ENCODE data around the gene ADGRB3.

Gene ADGRB3

DNA sequence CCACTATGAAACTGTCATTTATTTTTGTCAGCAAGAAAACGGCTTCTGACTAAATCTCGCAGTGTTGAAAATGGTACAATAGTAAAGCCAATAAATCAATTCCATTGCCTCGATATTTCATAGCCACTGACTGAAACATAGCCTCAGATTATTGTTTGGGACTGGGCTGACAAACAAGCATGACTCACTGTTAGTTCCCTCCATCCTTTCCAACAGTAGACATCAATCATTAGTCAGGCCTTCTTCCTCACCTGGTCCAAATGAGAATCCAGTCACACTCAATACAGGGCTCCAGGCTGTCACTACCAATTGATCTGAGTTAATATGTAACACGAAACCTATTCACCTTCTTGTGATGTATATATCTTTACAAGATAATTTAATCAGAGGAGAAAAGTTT is 66.1 kb downstream of the ADGRB3 start:
- no peak for DNase-seq (ENCODE audit: low read depth, low spot score)

DNA sequence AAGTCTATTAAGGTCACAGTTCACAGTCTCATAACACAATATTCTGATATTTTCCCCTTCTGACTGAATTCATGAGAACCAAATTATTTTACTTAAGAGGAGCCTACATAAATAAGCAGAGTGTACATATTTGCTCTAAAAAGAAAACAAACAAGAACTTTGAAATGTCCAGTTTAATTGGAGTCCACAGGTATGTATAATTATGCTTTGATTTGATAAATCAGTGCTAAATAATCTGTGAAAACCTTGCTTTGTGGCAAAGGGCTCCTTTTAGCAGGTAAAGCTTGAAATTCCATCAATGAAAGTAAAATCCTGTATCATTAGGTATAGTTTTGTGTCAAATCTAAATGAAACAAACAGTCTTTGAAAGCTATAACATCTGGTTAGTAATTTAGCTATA is 69.4 kb downstream of the ADGRB3 start:
- no peak for DNase-seq (ENCODE audit: low read depth, low spot score)

DNA sequence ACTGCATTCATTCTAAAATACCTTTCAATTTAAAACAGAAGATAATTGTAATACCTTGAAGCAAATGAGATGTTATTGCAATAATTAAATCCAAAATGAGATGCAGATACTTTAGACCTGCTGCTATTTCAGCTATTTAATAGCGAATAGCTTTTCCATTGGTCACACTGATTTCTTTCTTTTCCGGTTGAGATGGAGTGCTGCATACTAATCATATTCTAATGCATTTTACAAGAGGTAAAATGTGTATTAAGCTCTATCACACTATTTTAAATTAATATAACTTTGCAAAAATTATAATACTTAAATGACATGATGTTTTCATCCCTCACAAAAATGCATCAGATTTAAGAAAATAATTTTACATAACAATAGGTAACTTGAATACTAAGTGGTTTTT is 74.0 kb downstream of the ADGRB3 start:
- no peak for DNase-seq (ENCODE audit: low read depth, low spot score)

DNA sequence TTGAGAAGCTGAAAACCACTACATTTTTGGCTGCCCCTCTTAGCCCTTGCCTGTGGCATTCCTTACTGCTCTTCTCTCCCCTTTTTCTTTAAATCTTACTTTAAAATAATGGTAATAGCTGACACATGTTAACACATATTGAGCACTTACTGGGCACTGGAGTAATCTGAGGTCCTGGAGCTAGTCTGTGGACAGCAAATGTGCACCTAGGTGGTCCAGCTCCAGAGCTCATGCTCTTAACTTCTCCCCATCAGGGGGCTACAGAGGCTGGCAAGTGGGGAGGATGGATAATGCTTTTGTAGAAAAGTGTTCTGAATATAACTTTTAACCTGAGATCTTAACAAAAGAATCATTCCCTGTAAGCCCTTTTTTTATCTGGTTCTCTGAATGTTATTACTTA is 74.8 kb downstream of the ADGRB3 start:
- no peak for DNase-seq (ENCODE audit: low read depth, low spot score)

DNA sequence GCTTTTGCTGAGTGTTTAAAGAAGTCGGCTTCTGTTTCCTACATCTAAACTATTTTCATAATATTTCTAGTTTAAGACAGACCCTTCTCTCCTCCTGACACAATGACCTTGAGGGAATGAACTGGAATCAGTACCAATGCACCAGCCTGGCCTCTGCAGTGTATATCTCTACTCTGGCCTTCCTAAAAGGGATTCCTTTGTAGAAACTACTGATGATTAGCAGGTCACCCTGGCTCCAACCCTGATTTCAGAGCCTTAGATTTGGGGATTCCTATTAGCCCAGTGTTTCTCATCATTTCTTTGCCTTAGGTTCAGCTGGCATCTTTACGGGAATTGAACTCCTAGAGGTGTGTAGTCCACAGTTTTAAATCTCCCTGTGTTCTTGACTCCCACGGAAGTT is 75.4 kb downstream of the ADGRB3 start:
- DNase-seq (ENCODE audit: low read depth, low spot score) = no peak

DNA sequence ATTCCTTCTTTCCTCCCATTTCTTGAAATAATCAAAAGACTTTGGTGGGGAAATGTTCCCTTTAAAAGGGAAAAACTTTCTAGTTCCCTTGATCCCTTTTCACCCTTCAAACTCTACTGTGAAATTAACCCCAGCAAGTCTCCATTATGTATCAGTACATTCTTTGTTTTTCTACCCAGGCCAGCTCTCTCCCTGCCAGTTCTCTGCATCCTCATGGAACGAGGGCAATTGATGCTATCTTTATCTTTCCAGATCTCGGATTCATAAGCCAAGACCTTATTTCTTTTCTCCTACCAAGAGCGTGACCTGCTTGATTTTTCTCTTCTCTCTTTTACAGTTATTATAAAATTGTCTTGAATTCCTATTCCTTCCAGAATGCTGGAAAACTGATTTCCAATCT is 75.8 kb downstream of the ADGRB3 start:
- no peak for DNase-seq (ENCODE audit: low read depth, low spot score)

DNA sequence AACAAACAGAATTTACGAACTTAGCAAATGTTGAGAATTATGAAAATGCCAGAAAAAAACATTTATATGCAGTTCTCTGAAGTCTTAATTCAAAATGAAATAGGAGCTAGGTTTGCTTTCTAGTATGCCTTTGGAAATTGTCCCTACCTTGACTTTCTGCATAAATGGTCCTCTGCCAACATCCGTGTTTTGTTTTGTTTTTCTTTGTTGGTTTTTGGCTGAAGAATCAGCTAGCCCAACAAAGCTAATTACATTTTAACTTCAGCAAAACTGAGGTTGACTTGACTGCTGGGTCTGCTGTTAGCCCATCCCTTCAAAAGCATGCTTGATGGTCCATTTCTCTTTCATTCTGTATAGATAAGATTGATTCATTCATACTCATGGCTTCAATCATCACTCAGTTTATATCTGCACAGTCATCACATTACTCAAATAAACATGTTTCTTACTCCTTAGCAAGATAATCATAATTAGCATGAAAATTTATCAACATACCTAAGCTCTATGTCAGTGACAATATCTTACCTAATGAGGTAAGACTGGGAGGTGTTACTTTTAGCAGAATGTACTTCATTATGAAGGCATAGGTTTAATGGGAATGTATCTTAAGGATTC is 76.4 kb downstream of the ADGRB3 start:
- DNase-seq (ENCODE audit: low read depth, low spot score) = no peak

DNA sequence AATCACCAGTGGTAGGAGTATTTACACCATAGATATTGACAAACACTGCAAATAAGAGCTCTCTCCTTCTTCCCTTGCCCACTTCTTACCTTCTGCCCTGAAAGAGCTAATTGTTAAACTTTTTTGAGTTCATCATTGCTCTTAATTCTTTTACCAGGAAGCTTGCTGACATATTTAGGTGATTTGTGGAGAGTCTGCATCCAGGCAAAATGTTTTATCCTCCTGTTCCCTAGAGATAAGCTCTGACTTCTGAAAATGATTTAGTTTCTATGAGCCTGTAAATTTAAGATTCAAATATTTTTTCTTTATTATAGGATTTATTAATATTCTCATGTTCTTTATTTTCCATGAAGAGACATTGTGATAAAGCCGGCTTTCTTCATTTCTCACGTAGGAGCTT is 81.5 kb downstream of the ADGRB3 start:
- DNase-seq (ENCODE audit: low read depth, low spot score) = no peak

DNA sequence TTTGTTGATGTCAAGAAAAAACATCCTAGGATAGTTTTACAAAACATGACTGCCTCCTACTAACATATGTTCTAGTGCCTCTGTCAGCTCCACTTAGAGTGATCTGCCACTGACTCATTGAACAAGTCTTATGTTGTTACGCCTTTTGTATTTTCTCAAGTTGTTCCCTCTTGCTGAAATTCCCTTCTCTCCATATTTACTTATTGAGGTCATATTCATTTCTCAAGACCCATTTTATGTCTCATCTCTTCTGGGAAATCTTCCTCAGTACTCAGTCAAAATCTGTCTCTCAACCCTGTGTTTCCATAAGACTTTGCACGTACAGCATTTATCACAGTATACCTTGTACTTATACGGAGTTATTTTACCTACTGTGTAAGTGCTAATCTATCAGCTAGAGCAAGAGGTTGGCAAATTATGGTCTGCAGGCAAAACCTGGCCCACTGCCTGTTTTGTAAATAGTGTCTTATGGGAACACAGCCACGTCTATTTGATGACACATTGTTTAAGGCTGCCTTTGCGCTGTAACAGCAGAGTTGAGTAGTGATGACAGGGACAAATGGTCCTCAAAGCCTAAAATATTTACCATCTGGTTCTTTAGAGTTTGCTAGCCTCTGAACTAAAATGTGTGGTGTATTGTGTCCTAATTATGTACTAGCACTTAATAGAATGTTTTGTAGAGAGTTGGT is 83.4 kb downstream of the ADGRB3 start:
- DNase-seq (ENCODE audit: low read depth, low spot score) = peak; percentile 30

DNA sequence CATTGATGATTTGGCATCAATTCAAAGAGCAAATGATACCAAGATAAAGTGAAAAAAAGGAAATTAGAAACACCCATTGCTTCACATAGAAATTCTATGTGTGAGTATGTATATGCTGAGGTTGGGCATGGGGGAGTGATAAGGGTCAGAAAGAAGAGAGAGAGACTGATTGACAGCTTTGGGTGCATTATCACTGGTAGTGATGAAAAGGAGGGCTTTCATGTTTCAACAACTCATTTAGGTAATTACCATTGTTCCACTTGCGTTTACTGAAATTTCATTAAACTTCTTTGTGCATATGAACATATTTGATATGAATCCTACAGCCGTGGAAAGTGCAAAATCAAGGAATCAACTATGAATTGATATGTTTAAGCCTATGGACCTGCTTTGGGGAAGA is 84.7 kb downstream of the ADGRB3 start:
- no peak for DNase-seq (ENCODE audit: low read depth, low spot score)

DNA sequence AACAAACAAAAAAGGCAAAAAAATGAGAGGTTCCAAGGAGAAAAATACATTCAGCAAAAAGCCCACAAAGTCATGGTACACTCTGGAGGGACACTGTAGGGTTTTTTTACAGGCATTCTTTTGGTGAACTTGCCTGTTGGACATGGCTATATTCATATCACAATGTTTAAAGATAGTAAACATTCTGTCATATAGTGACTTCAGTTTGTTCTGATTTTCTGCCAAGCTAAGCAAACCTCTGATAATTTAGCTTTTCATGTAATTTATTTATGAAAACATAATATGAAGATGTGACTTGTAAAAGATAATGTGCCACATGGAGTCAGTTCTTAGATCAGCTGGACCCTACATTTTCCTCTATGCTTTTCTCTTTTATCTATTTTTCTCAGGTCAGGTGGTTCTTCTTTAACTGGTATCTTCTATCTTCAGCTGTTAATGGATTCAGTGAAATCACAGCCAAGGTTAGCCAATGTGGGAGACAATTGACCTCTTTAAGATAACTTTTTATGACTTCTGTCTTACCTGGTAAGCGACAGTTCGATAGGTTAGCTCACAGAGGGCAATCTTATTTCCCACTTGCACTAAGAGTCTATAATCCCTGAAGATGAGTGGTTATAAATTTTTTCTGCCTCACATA is 87.9 kb downstream of the ADGRB3 start:
- DNase-seq (ENCODE audit: low read depth, low spot score) = no peak

DNA sequence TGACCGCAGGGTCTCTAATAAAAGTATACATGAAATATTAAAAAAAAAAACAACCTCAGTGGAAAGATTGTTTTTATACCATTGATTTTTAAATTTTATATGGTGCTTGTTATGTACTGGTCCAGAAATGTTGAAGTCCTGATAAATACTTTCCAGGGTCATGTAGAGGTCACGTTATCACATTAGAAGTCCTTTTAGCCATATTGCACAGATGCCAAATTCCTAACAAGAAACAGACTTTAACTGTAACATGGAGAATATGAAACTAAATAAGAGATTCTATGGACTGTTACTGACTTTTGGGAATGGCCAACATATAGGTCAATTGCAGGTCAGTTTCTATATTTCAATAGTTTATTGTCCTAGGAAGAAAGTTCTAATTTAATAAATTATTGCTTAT is 89.0 kb downstream of the ADGRB3 start:
- no peak for DNase-seq (ENCODE audit: low read depth, low spot score)

DNA sequence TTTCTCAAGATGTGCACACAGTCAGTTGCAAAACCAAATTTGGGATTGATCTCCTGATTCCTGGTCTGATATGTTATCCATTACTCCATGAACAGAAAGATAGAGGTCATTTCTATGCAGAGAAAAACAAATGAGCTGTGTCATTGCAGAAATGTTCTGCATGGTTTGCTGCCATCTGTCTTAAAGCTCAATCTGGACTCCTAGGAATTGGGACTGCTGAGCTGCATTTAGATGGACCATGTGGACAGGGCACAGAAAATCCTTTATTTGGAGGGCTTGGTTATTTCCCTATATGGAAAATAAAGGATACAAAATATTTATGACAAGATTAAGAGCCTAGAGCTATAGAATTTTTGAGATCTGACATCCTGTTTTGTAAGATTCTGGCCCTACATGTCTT is 91.3 kb downstream of the ADGRB3 start:
- DNase-seq (ENCODE audit: low read depth, low spot score) = no peak

DNA sequence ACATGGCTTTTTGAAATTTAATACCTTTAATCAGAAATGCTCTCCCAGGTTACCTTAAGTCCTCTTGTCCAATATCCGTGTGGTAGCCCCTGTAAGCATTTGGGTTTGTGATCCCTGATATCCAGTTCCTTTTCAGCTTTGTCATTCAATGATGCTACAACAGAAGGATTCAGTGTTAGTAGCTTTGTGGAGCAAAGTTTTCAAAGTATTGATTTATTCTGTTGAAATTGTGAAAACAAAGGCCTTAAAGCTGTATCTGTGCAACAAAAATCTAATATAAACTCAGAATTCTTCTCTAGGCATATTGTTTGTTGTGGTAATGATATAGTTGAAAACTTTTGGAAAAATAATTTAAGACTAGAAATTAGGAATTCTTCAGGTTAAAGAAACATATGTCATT is 91.9 kb downstream of the ADGRB3 start:
- no peak for DNase-seq (ENCODE audit: low read depth, low spot score)

DNA sequence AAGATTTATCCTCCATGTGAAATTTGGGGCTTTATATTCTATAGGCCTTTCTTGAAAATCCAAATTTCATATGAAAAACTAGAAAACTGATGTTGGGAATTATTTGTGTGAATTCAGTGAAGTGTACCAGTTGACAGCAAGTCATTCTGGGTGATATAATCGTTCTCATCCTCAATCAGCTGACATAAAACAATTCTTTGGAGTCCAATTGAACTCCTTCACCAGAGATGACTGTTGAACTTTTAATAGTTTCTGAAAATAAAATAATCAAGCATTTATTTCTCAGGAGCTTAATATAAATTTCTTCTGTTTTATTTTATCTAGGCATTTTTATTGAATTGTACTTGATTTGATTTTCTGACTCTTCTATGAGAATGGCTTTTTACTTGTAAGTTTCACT is 92.6 kb downstream of the ADGRB3 start:
- no peak for DNase-seq (ENCODE audit: low read depth, low spot score)

DNA sequence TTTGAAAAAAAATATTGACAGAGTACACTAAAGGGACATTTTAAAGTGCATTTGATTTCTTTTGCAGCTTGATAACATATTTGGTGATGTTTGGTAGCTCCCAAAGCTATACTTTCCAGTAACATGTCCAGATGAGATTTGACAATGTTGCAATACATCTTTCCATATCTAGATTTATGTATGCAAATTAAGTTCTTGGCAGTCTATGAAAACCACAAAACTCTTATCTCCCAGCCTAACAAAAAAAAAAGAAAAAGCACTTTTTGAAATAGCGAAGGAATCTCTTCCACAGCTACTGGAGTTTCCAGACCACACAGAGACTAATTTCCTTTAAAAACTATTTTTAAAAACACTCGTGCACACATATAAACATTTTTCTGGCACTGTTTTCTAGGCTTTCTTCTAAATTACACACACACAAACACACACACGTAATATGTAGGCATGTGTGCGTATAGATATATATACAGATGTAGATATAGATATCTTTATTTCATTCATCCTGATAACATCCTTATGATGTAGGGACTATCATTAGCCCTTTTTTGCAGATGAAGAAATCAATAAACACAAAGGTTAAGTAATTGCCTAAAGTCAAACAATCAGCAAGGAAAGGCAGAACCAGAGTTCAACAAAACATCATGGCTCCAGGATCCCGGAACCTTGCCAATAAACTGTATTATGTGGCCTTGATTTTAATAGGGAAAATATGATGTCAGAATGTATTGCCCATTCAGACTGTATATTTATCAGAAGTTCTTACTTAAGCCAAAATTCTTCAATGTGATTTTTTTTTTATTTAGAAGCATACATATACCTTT is 93.3 kb downstream of the ADGRB3 start:
- DNase-seq (ENCODE audit: low read depth, low spot score) = no peak

DNA sequence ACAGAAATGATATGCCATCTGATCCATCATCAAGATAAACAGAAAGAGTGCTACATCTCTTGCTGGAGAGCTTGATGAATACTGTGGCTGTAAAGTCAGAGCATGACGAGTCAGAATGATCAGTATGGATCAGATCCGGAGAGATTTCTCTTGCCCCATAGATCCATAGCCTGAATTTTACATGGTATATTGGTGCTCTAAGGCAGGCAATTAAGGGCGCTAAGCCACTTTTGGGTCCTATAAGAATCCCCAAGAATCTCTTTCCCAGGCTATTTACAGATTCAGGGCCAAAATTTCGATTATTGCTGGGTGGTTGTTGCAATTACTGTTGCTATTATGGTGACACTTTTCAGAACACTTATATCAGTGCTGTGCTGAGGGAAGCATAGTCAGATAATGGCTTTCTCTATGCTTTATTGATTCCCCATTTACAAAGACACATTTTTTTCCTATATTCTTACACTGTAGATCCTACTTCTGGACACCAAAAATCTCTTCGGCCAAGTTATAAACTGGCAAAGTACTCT is 94.4 kb downstream of the ADGRB3 start:
- no peak for DNase-seq (ENCODE audit: low read depth, low spot score)

DNA sequence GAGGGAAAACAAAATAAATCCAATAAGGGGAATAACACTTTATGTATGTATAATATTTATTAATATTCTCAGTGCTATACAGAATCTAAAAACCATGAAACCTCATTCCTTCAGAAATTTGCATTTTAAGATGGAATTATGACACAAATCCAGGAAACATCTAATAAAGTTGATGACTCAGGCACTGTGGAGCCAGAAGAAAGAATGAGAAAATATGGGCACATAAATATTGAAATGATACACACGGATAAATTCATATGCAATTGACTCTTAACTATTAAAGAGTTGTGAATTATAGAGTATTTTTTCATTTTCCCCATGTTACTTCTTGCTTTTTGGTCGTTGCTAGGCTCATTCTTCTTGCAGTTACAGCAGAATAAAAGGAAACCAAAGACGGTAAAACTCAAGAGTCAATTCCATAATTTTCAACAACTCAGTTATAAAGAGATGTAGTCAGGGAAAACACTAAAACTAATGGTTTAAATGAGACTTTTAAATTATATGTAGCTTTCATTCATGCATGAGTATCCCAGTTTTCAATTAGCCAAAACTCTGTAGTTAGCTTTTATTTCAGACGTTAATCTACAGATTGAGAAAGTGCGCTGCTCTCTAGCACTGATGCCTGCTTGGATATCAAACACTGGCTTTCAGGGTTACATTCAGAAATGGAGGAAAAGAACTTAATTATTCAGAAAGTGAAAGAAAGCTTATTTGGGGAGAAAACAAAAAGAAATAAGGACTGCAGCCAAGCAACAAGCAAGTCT is 95.4 kb downstream of the ADGRB3 start:
- no peak for DNase-seq (ENCODE audit: low read depth, low spot score)

DNA sequence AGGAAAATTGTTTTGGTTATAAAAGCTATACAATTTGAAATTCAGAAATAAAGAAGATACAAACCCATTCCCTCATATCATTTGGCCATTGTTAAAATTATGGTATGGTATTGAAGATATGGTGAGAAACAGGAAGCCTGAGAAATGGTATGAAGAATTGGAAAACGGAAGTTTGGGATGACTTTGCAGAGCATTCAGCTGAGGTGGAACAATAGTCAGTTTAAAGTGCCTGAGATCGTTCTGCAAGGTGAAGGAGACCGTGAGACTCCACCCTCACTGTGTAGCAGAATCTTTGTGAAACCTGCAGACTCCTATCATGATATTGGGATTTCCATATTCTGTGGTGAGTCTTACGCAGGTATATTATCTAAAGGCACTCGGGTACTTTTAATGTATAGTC is 97.3 kb downstream of the ADGRB3 start:
- no peak for DNase-seq (ENCODE audit: low read depth, low spot score)

DNA sequence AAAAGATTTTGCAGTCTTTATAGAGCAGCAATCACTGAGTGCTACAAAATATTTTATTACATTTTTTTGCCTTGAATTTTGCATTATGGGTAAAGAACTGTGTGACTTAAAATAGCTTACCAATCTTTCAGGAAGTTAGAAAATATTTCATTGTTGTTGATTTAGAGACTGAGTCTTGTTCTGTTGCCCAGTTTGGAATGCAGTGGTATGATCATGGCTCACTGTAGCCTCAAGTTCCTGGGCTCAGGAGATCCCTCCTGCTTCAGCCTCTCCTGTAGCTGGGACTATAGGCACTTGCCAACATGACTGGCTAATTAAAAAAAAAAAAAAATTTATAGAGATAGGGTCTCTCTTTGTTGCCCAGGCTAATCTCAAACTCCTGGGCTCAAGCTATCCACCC is 100.8 kb downstream of the ADGRB3 start:
- DNase-seq (ENCODE audit: low read depth, low spot score) = no peak

DNA sequence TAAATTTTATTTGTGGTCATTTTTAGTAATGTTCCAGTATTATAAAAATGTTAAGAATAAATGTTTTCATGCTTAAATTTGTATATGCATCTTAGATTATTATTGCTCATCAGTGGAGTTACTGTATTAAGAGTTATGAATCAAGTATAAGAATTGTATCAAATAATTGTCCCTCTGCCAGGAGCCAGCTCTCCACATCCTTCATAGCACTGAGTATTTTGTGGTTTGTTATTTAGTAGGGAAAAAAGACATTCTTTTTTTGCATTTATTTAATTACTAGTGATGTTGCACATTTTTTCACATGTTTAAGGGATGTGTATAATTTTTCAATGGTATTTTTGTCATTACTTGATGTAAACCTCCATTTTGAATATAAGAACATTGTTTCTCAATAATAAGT is 102.0 kb downstream of the ADGRB3 start:
- DNase-seq (ENCODE audit: low read depth, low spot score) = no peak

DNA sequence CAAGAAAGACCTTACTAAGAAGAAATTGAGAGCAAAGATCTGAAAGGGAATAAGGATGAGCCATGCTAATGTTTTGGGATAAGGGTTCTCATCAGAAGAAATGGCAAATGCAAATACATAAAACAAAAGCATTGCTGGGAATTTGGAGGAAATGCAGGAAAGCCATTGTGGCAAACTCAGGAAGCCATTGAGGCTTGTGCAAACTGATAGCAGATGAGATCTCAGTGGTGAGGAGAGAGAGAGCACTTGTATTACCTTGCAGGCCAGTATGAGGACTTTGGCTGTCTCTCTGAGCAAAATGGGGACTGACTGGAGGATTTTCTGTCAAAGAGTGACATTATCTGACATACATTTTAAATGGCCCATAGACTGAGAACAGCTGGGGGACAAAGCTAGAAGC is 103.0 kb downstream of the ADGRB3 start:
- no peak for DNase-seq (ENCODE audit: low read depth, low spot score)

Data from brain pericyte (primary cell).